Measurements from ENCODE around the gene CLIC1. TPM values are rescaled to one million over a fixed set of nuclear protein-coding genes. Genes with fewer than 3 reads are reported as not detected.

Gene CLIC1
- total RNA-seq, 1 experiment from 2014 or later: 432 TPM

DNA sequence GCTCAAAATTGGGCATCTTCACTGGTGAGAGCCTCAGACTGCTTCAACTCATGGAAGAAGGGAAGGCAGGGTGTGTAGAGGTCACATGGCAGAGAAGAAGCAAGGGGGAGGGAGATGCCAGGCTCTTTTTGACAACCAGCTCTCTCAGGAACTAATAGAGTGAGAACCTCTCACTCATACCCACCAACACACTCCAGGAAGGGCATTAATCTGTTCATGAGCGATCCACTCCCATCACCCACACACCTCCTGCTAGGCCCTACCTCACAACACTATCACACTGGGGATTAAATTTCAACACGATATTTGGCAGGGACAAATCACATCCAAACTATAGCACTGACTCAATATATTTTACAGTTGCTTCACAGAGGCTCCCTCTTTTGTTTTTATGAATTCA lies 5.5 kb upstream of the CLIC1 start:
- TSS peak; percentile 10 for BruUV-seq (replicated peaks)
- POLR2A ChIA-PET: interaction anchor here (0.7 to 0.8 kb wide), 2 partner anchors 57 to 86 kb away, joined by 3 to 4 read pairs; partner anchors contain the start of gene HSPA1B

More for the DNA sequence above, 5.5 kb upstream of the CLIC1 start:
- DNase-seq (ENCODE audit: low read depth, low spot score): no peak
- Histone ChIP-seq H3K9me2 (ENCODE audit: insufficient read depth) (no peaks in the 10 kb centered on the region), H4K20me1 (ENCODE audit: insufficient read depth) (no peaks in the 10 kb centered on the region), H2AFZ (ENCODE audit: low read depth, low read length, poor library complexity, severe bottlenecking) (no peak overlapping the region), H3K4me2 (ENCODE audit: low read length) (no peak overlapping the region), H3K9me3 (ENCODE audit: control insufficient read depth in 1 of 2, insufficient read depth in 1 of 2, low read depth in 1 of 2, low read length in 2 of 2) (no peaks in the 10 kb centered on the region), H3K79me2 (ENCODE audit: insufficient read depth, low read length) (peaks cover 20% of the 10 kb centered on the region), H3K36me3 (ENCODE audit: control insufficient read depth in 1 of 2, insufficient read depth in 2 of 2, low read length in 2 of 2) (peaks cover 16 to 33% of the 10 kb centered on the region in 2 experiments; a peak in 3 of 4 replicates), H3K27ac (ENCODE audit: low read depth, low read length) (peak overlapping the region; percentile 99; the same call in 1 of the 2 replicates), H3K9ac (ENCODE audit: low read length) (no peak overlapping the region), H3K4me3 (replicated peaks in 1 of 2; ENCODE audit: low read depth in 1 of 2, low read length in 2 of 2) (no peak overlapping the region), H3K27me3 (ENCODE audit: insufficient read depth, low read length) (no peaks in the 10 kb centered on the region), H3K4me1 (ENCODE audit: control insufficient read depth in 1 of 2, insufficient read depth in 2 of 2, low read length in 2 of 2) (peaks cover 32 to 46% of the 10 kb centered on the region in 2 experiments)
- ChIA-PET CTCF (no interaction called here), RAD21 (ENCODE audit: low non-redundant PET in 1 of 2, low total read pairs in 2 of 2, uncharacterized antibody in 2 of 2, unreplicated experiment in 2 of 2) (interaction anchor here in 1 of 2 experiments (0.6 kb wide), 1 partner anchor 29 kb away, joined by 7 read pairs; no protein-coding TSS in a partner anchor)
- intact Hi-C loops (cut with micrococcal nuclease): no loop called here
- TF ChIP-seq ZFX (IDR thresholded peaks at IDR 0.05) (no peak), TCF7L2 (IDR thresholded peaks at IDR 0.05; ENCODE audit: borderline replicate concordance, extremely low read depth, insufficient read depth, insufficient read length) (no peak), EGR1 (IDR thresholded peaks at IDR 0.05; ENCODE audit: low read depth) (no peak), CBX3 (IDR thresholded peaks at IDR 0.05; ENCODE audit: low read depth) (no peak), CEBPB (IDR thresholded peaks at IDR 0.05; ENCODE audit: low read depth) (no peak), EZH2 (IDR thresholded peaks at IDR 0.05) (no peak), JUND (IDR thresholded peaks at IDR 0.05) (no peak), SIN3A (IDR thresholded peaks at IDR 0.05; ENCODE audit: low read depth) (no peak), POLR2A (IDR thresholded peaks at IDR 0.05; ENCODE audit: borderline replicate concordance, extremely low read depth, insufficient read depth, insufficient read length) (no peak), ELF1 (IDR thresholded peaks at IDR 0.05; ENCODE audit: borderline replicate concordance, low read depth) (no peak), POLR2AphosphoS5 (IDR thresholded peaks at IDR 0.05; ENCODE audit: low read depth, low read length) (no peak), FOSL1 (IDR thresholded peaks at IDR 0.05; ENCODE audit: low read depth) (no peak)
- TF ChIP-seq, protein P1, sequence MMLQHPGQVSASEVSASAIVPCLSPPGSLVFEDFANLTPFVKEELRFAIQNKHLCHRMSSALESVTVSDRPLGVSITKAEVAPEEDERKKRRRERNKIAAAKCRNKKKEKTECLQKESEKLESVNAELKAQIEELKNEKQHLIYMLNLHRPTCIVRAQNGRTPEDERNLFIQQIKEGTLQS (IDR thresholded peaks at IDR 0.05): no peak
- TF ChIP-seq, protein P2, sequence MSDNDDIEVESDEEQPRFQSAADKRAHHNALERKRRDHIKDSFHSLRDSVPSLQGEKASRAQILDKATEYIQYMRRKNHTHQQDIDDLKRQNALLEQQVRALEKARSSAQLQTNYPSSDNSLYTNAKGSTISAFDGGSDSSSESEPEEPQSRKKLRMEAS (IDR thresholded peaks at IDR 0.05): no peak
- TF ChIP-seq, protein P3, sequence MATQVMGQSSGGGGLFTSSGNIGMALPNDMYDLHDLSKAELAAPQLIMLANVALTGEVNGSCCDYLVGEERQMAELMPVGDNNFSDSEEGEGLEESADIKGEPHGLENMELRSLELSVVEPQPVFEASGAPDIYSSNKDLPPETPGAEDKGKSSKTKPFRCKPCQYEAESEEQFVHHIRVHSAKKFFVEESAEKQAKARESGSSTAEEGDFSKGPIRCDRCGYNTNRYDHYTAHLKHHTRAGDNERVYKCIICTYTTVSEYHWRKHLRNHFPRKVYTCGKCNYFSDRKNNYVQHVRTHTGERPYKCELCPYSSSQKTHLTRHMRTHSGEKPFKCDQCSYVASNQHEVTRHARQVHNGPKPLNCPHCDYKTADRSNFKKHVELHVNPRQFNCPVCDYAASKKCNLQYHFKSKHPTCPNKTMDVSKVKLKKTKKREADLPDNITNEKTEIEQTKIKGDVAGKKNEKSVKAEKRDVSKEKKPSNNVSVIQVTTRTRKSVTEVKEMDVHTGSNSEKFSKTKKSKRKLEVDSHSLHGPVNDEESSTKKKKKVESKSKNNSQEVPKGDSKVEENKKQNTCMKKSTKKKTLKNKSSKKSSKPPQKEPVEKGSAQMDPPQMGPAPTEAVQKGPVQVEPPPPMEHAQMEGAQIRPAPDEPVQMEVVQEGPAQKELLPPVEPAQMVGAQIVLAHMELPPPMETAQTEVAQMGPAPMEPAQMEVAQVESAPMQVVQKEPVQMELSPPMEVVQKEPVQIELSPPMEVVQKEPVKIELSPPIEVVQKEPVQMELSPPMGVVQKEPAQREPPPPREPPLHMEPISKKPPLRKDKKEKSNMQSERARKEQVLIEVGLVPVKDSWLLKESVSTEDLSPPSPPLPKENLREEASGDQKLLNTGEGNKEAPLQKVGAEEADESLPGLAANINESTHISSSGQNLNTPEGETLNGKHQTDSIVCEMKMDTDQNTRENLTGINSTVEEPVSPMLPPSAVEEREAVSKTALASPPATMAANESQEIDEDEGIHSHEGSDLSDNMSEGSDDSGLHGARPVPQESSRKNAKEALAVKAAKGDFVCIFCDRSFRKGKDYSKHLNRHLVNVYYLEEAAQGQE (IDR thresholded peaks at IDR 0.05; ENCODE audit: low read depth): no peak
- TF ChIP-seq, protein P4, sequence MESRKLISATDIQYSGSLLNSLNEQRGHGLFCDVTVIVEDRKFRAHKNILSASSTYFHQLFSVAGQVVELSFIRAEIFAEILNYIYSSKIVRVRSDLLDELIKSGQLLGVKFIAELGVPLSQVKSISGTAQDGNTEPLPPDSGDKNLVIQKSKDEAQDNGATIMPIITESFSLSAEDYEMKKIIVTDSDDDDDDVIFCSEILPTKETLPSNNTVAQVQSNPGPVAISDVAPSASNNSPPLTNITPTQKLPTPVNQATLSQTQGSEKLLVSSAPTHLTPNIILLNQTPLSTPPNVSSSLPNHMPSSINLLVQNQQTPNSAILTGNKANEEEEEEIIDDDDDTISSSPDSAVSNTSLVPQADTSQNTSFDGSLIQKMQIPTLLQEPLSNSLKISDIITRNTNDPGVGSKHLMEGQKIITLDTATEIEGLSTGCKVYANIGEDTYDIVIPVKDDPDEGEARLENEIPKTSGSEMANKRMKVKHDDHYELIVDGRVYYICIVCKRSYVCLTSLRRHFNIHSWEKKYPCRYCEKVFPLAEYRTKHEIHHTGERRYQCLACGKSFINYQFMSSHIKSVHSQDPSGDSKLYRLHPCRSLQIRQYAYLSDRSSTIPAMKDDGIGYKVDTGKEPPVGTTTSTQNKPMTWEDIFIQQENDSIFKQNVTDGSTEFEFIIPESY (IDR thresholded peaks at IDR 0.05; ENCODE audit: extremely low read depth, insufficient replicate concordance, low read length): no peak
- ATAC-seq: no peak

Measured in HCT116 (cell line).